ENCODE results near the gene DHX16. TPM values are rescaled to one million over a fixed set of nuclear protein-coding genes. Genes with fewer than 3 reads are reported as not detected.

The DHX16 gene
- total RNA-seq, 1 donor from 2014 or later = 38.5 TPM

DNA sequence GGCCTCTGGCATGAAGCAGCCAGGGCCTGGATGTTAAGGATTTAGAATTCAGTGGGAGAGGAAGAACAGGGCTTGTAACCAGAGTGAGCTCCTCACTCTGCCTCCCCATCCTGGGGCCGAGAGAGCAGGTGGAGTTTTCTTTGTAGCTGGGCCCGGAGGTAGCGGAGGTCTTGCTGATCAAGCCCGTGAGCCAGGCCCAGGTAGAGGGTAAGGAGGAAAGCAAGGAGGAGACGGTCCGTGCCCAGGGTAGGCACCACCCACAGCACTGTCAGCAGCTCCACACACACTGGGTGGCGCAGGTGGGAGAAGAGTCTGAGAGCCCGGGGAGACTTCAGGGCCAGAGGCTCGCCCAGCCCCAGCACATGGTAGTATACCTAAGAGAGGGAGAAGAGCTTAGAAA is 15.8 kb upstream of the DHX16 start:
- peak overlapping the region; percentile 89 for H3K27ac Mint-ChIP-seq (ENCODE audit: unreplicated experiment)
- no peaks in the 10 kb centered on the region for H3K9me3 Mint-ChIP-seq (ENCODE audit: unreplicated experiment)
- peaks cover 23% of the 10 kb centered on the region for H3K27me3 Mint-ChIP-seq (ENCODE audit: unreplicated experiment)

DNA sequence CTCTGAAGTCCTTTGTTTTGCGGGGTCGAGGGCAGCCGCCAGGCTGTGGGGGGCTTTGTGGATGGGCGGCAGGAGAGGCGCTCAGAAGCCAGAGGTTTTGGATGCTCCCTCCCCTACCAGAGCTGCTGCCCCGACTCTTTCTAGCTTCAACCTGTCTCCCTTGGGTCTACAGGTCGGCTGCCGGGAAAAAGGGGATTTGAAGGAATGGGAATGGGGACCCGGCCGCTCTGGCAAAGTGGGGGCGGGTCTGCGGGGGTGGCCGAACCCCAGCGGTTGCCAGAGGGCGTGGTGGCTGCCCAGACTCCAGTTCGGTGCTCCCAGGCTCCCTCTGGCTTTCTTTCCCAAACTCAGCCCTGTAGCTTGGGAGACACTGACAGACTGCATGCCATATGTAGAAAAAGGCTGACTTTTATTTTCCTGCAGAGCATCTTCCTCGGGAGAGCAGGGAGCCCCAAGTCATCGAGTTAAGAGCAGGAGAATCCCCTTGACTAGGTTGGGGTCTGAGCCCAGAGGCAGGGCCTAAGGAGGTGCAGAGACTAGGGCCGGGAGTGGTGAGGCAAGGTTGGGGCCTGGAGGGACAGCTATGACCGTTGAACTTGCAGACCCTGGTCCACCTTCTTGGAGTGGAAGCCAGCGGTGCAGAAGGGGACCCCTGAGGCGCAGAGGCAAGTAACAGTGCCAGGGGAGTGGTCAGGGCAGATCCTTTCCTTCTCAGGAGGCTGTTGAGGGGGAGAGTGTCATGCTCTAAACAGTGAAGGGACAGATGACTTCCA is 15.0 kb upstream of the DHX16 start:
- Mint-ChIP-seq H3K27me3 (ENCODE audit: unreplicated experiment) (peaks cover 26% of the 10 kb centered on the region), H3K27ac (ENCODE audit: unreplicated experiment) (peak overlapping the region; percentile 89), H3K36me3 (ENCODE audit: low read depth, unreplicated experiment) (peaks cover 28% of the 10 kb centered on the region), H3K4me3 (ENCODE audit: unreplicated experiment) (peak overlapping the region; percentile 99), H3K9me3 (ENCODE audit: unreplicated experiment) (no peaks in the 10 kb centered on the region), H3K4me1 (ENCODE audit: unreplicated experiment) (peaks cover 52% of the 10 kb centered on the region)
- TF ChIP-seq, protein P1, sequence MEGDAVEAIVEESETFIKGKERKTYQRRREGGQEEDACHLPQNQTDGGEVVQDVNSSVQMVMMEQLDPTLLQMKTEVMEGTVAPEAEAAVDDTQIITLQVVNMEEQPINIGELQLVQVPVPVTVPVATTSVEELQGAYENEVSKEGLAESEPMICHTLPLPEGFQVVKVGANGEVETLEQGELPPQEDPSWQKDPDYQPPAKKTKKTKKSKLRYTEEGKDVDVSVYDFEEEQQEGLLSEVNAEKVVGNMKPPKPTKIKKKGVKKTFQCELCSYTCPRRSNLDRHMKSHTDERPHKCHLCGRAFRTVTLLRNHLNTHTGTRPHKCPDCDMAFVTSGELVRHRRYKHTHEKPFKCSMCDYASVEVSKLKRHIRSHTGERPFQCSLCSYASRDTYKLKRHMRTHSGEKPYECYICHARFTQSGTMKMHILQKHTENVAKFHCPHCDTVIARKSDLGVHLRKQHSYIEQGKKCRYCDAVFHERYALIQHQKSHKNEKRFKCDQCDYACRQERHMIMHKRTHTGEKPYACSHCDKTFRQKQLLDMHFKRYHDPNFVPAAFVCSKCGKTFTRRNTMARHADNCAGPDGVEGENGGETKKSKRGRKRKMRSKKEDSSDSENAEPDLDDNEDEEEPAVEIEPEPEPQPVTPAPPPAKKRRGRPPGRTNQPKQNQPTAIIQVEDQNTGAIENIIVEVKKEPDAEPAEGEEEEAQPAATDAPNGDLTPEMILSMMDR (IDR thresholded peaks at IDR 0.05; ENCODE audit: unreplicated experiment) = no peak
- DNase-seq (ENCODE audit: low spot score) = peak; percentile 21

More for the DNA sequence above, 15.8 kb upstream of the DHX16 start:
- H3K4me3 Mint-ChIP-seq (ENCODE audit: unreplicated experiment) = peak overlapping the region; percentile 99
- no peak for DNase-seq (ENCODE audit: low spot score)
- TF ChIP-seq, protein P1 (IDR thresholded peaks at IDR 0.05; ENCODE audit: unreplicated experiment) = no peak
- H3K36me3 Mint-ChIP-seq (ENCODE audit: low read depth, unreplicated experiment) = peaks cover 25% of the 10 kb centered on the region
- peaks cover 49% of the 10 kb centered on the region for H3K4me1 Mint-ChIP-seq (ENCODE audit: unreplicated experiment)

DNA sequence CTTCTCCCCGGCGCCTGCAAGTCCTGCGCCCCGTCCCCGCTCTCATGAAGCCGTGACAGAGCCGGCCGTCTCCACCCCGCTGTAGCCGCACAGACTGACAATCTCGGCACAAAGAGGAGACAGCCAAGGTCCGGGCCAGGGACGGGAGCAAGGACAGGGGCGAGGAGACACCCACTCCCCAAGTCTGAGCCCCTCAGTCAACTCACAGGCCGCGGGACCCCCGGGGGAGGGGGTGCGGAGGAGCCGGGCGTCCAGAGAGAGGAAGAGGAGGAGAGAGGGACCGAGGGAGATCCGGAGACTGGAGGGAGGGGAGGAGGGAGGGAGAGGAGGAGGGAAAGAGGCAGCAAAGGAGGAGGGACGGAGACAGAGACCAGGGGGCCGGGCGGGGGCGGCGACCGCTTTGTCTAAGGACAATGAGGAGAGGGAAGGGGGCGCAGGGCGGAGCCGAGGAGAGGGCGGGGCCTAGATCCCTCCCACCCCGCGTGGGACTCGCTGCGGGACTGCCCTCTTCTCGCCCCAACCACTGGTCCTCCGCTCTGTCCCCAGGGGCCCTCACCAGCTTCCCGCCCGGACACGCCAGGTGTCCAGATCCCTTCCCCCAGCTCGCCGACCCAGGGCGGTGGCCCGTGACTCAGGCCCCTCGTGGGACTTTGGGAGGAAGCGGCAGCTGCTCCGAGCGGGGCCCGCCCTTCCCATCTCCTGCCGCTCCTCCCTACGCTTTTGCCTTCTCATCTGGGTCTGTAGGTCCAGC is 14.3 kb upstream of the DHX16 start:
- Mint-ChIP-seq H3K27ac (ENCODE audit: unreplicated experiment) (peak overlapping the region; percentile 89), H3K4me1 (ENCODE audit: unreplicated experiment) (peaks cover 58% of the 10 kb centered on the region), H3K9me3 (ENCODE audit: unreplicated experiment) (no peaks in the 10 kb centered on the region), H3K4me3 (ENCODE audit: unreplicated experiment) (peak overlapping the region; percentile 99), H3K36me3 (ENCODE audit: low read depth, unreplicated experiment) (peaks cover 34% of the 10 kb centered on the region), H3K27me3 (ENCODE audit: unreplicated experiment) (peaks cover 29% of the 10 kb centered on the region)
- peak; percentile 89 for DNase-seq (ENCODE audit: low spot score)
- TF ChIP-seq, protein P1 (IDR thresholded peaks at IDR 0.05; ENCODE audit: unreplicated experiment) = no peak

DNA sequence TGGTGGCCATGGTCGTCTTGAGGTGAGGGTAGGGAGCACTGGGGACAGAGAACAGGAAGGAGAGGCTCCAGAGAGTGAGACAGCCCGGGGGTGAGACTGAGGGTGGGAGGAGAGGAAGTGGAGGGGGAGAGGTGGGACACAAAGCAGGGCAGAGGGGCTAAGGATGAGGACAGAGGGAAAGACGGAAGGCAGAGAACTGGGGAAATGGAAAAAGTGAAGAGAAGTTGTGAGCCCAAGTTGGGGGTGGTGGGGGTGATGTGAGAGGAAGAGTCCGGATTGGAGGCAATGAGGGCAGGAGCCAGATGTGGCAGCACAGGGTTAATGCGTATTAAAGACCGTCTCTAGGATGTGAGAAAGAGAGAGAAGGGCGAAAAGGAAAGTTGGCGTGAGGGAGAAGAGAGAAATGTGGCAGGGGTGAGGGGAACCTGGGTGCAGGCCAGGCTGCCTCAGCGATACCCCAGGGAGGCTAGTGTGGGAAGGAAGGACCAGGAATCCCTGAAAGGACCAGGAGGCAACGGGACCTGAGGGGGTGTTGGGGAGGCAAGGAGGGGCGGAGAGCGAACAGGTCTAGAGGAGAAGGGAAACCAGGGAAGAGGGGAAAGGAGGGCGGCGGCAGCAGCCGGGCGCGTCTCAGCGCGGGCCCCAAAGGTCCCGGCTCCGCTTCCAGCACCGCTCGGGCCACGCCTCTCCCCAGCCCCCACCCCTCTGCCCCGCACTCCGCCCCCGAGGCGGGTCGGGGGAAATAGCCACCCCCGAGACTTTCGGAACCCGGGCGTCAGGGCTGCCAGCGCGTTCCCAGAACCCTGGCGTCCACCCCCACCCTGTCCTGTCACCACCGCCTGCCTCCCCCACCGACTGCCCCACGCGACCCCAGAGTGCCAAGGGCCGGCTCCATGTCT is 13.5 kb upstream of the DHX16 start, which contains the start of gene PPP1R18:
PPP1R18 (minus strand) TSS at position 637 of the 899 bp plus-strand sequence; CDS start at position 10, 627 bp downstream.
- H3K27ac Mint-ChIP-seq (ENCODE audit: unreplicated experiment) = peak within 1 kb of the TSS; percentile 94
- H3K9me3 Mint-ChIP-seq (ENCODE audit: unreplicated experiment) = no peaks in the 10 kb centered on the region
- H3K36me3 Mint-ChIP-seq (ENCODE audit: low read depth, unreplicated experiment) = peaks cover 40% of the 10 kb centered on the region
- peaks cover 32% of the 10 kb centered on the region for H3K27me3 Mint-ChIP-seq (ENCODE audit: unreplicated experiment)
- DNase-seq (ENCODE audit: low spot score) = peak; percentile 66
- TF ChIP-seq, protein P1 (IDR thresholded peaks at IDR 0.05; ENCODE audit: unreplicated experiment) = no peak
- peak within 1 kb of the TSS; percentile 99 for H3K4me3 Mint-ChIP-seq (ENCODE audit: unreplicated experiment)
- peaks cover 60% of the 10 kb centered on the region for H3K4me1 Mint-ChIP-seq (ENCODE audit: unreplicated experiment)

Measured in endothelial cell (in vitro differentiated cells).